Neuronal stem cell (in vitro differentiated cells): ENCODE measurements around the gene BCL2L13.

Experiments
- DNase-seq: peaks from one replicate; pipeline ENCODE4 v3.0.0-alpha.2; 2013; ENCODE audit warnings: low spot score
- H2AFZ ChIP-seq: one replicate; pipeline ENCODE4 v1.6.1; 2013; ENCODE audit warnings: mild to moderate bottlenecking, low read length, inconsistent platforms
- H2AK5ac ChIP-seq: 2 replicates; pipeline ENCODE4 v1.6.1; 2013; ENCODE audit warnings: low read depth, mild to moderate bottlenecking, inconsistent platforms, low read length, moderate library complexity, mixed read lengths
- H2BK120ac ChIP-seq: 2 replicates; pipeline ENCODE4 v1.6.1; 2013; ENCODE audit warnings: low read depth, mild to moderate bottlenecking, inconsistent platforms, low read length, moderate library complexity, mixed read lengths
- H2BK12ac ChIP-seq: one replicate; pipeline ENCODE4 v1.6.1; 2013; ENCODE audit warnings: low read length, inconsistent platforms
- H2BK15ac ChIP-seq: 2 replicates; pipeline ENCODE4 v1.6.1; 2013; ENCODE audit warnings: mild to moderate bottlenecking, low read length, inconsistent platforms, mixed read lengths
- H2BK5ac ChIP-seq: one replicate; pipeline ENCODE4 v1.6.1; 2013; ENCODE audit warnings: inconsistent platforms, mild to moderate bottlenecking, low read length, moderate library complexity
- H3K14ac ChIP-seq: one replicate; pipeline ENCODE4 v1.6.1; 2013; ENCODE audit warnings: low read length, inconsistent platforms
- H3K18ac ChIP-seq: 2 replicates; pipeline ENCODE4 v1.6.1; 2013; ENCODE audit warnings: low read length, inconsistent platforms
- H3K23ac ChIP-seq: 2 replicates; pipeline ENCODE4 v1.6.1; 2013; ENCODE audit warnings: low read depth, mild to moderate bottlenecking, mixed read lengths, low read length, inconsistent platforms; ENCODE audit not compliant: poor library complexity
- H3K27ac ChIP-seq: replicated peaks from 3 replicates; pipeline ENCODE4 v1.5.1; 2013; ENCODE audit warnings: low read length, inconsistent platforms
- H3K27me3 ChIP-seq, 3 experiments: 2 replicates each; pipeline ENCODE4 v1.6.1; 2013; ENCODE audit warnings: low read length in 3 of 3, mild to moderate bottlenecking in 2 of 3, inconsistent platforms in 1 of 3, low read depth in 1 of 3, mixed read lengths in 1 of 3, moderate library complexity in 1 of 3; ENCODE audit not compliant: control insufficient read depth in 3 of 3, insufficient read depth in 3 of 3
- H3K36me3 ChIP-seq, 2 donors: replicated peaks in 1 of 2; 2 replicates each; pipeline ENCODE4 v1.6.1; 2013; ENCODE audit warnings: low read length in 2 of 2; ENCODE audit not compliant: control insufficient read depth in 2 of 2, insufficient read depth in 2 of 2
- H3K4ac ChIP-seq: 2 replicates; pipeline ENCODE4 v1.6.1; 2013; ENCODE audit warnings: inconsistent platforms, mild to moderate bottlenecking, low read length, moderate library complexity
- H3K4me1 ChIP-seq, 2 donors: 1 replicate in 1 of 2; 2 replicates in 1 of 2; pipeline ENCODE4 v1.6.1; 2013; ENCODE audit warnings: low read length in 2 of 2, low read depth in 1 of 2; ENCODE audit not compliant: control insufficient read depth in 2 of 2, insufficient read depth in 1 of 2
- H3K4me2 ChIP-seq: one replicate; pipeline ENCODE4 v1.6.1; 2013; ENCODE audit warnings: mild to moderate bottlenecking, low read length, inconsistent platforms; ENCODE audit not compliant: insufficient read depth, poor library complexity, severe bottlenecking
- H3K4me3 ChIP-seq, 2 donors: 2 replicates each; pipeline ENCODE4 v1.5.1; 2013; ENCODE audit warnings: low read length in 2 of 2, mild to moderate bottlenecking in 2 of 2, inconsistent platforms in 1 of 2, moderate library complexity in 1 of 2
- H3K79me1 ChIP-seq: one replicate; pipeline ENCODE4 v1.6.1; 2013; ENCODE audit warnings: low read depth, mild to moderate bottlenecking, inconsistent platforms, low read length, moderate library complexity
- H3K9ac ChIP-seq: one replicate; pipeline ENCODE4 v1.6.1; 2013; ENCODE audit warnings: mild to moderate bottlenecking, low read depth, low read length, inconsistent platforms; ENCODE audit not compliant: poor library complexity
- H3K9me3 ChIP-seq, 2 donors: replicated peaks in 1 of 2; 2 replicates each; pipeline versions ENCODE3 to v1.6.1; 2013; ENCODE audit warnings: low read length in 2 of 2, mild to moderate bottlenecking in 2 of 2, inconsistent platforms in 1 of 2, low read depth in 1 of 2, mixed read lengths in 1 of 2, moderate library complexity in 1 of 2; ENCODE audit not compliant: control insufficient read depth in 2 of 2, insufficient read depth in 1 of 2
- H4K8ac ChIP-seq: one replicate; pipeline ENCODE4 v1.6.1; 2013; ENCODE audit warnings: low read depth, mild to moderate bottlenecking, inconsistent platforms, low read length, moderate library complexity
- H4K91ac ChIP-seq: one replicate; pipeline ENCODE4 v1.6.1; 2013; ENCODE audit warnings: low read length, low read depth, mild to moderate bottlenecking, inconsistent platforms; ENCODE audit not compliant: poor library complexity
- WGBS, 2 donors: extraction: QIAGEN DNeasy Blood & Tissue Kit; methylation state at CpG; one replicate each; pipeline ENCODE4 v1.1.7; 2013; ENCODE audit warnings: missing lambda C conversion rate in 2 of 2, mixed read lengths in 1 of 2; ENCODE audit not compliant: insufficient read length in 2 of 2, insufficient replicate concordance in 1 of 2; ENCODE audit errors: extremely low coverage in 2 of 2; 5-methylcytosine and 5-hydroxymethylcytosine counted together

BCL2L13 gene

GRCh38 chr22:17684245-17684644, 45.7 kb downstream of the BCL2L13 start:
- Histone ChIP-seq H3K18ac (no peak overlapping the region), H4K91ac (no peak overlapping the region), H3K9me3 (no peaks in the 10 kb centered on the region), H2BK15ac (no peak overlapping the region), H3K4ac (no peak overlapping the region), H3K27ac (no peak overlapping the region), H3K9ac (no peak overlapping the region), H2BK120ac (no peak overlapping the region), H3K14ac (no peak overlapping the region), H2BK5ac (no peak overlapping the region), H3K36me3 (peaks cover 2 to 30% of the 10 kb centered on the region in 2 donors), H2AK5ac (no peak overlapping the region), H3K4me1 (no peaks in the 10 kb centered on the region), H3K23ac (no peak overlapping the region), H3K4me3 (no peak overlapping the region), H3K4me2 (no peak overlapping the region), H2BK12ac (no peak overlapping the region), H3K27me3 (no peaks in the 10 kb centered on the region), H4K8ac (no peak overlapping the region), H2AFZ (no peak overlapping the region), H3K79me1 (no peaks in the 10 kb centered on the region)
- no peak for DNase-seq
- no CpG with 5 or more reads among the region's 3 CpGs for WGBS, 2 donors

GRCh38 chr22:17692841-17693240, 54.3 kb downstream of the BCL2L13 start:
- no peak for DNase-seq
- Histone ChIP-seq H2BK12ac (no peak overlapping the region), H3K14ac (no peak overlapping the region), H3K27ac (no peak overlapping the region), H3K18ac (no peak overlapping the region), H4K8ac (no peak overlapping the region), H3K27me3 (no peaks in the 10 kb centered on the region), H3K4ac (no peak overlapping the region), H3K9me3 (no peaks in the 10 kb centered on the region), H3K4me1 (no peaks in the 10 kb centered on the region), H3K9ac (no peak overlapping the region), H4K91ac (no peak overlapping the region), H2AK5ac (no peak overlapping the region), H2BK15ac (no peak overlapping the region), H3K4me2 (no peak overlapping the region), H2AFZ (no peak overlapping the region), H2BK5ac (no peak overlapping the region), H3K23ac (no peak overlapping the region), H3K36me3 (peaks cover 2 to 39% of the 10 kb centered on the region in 2 donors), H3K4me3 (no peak overlapping the region), H2BK120ac (no peak overlapping the region), H3K79me1 (no peaks in the 10 kb centered on the region)
- no CpG with 5 or more reads among the region's 4 CpGs for WGBS, 2 donors

DNA sequence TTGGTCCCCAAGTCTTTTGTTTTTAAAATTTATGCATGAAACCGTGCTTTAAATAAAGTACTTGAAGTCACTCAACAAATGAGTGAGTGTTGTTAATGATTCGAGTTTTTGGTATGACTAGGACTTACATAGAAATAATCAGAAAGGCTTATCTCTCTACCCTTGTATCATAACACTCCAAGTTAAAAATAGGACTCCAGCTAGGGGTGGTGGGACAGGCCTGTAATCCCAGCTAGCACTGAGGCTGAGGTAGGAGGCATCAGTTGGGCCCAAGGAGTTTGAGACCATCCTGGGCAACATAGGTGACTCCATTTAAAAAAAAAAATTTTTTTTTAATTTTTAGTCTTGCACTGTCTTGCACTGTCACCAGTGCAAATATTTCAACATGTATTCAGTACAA, 55.6 kb downstream of the BCL2L13 start:
- DNase-seq: no peak
- no peak overlapping the region for H3K4me3 ChIP-seq
- no peak overlapping the region for H3K23ac ChIP-seq
- H4K8ac ChIP-seq: no peak overlapping the region
- H2BK120ac ChIP-seq: no peak overlapping the region
- no peak overlapping the region for H2AK5ac ChIP-seq
- H3K4me2 ChIP-seq: no peak overlapping the region
- no peak overlapping the region for H3K14ac ChIP-seq
- H3K9ac ChIP-seq: no peak overlapping the region
- no peak overlapping the region for H2AFZ ChIP-seq
- no peaks in the 10 kb centered on the region for H3K27me3 ChIP-seq
- peaks cover 0 to 35% of the 10 kb centered on the region in 2 donors for H3K36me3 ChIP-seq
- H3K4ac ChIP-seq: no peak overlapping the region
- H3K79me1 ChIP-seq: no peaks in the 10 kb centered on the region
- H3K27ac ChIP-seq: no peak overlapping the region
- H2BK12ac ChIP-seq: no peak overlapping the region
- H2BK5ac ChIP-seq: no peak overlapping the region
- H2BK15ac ChIP-seq: no peak overlapping the region
- H3K18ac ChIP-seq: no peak overlapping the region
- no peaks in the 10 kb centered on the region for H3K4me1 ChIP-seq
- no peaks in the 10 kb centered on the region for H3K9me3 ChIP-seq
- WGBS, 2 donors: no CpG with 5 or more reads among the region's 2 CpGs
- H4K91ac ChIP-seq: no peak overlapping the region

- Histone ChIP-seq H3K27ac (no peak overlapping the region), H3K14ac (no peak overlapping the region), H3K9ac (no peak overlapping the region), H3K4ac (no peak overlapping the region), H3K27me3 (no peaks in the 10 kb centered on the region), H3K36me3 (peaks cover 0 to 33% of the 10 kb centered on the region in 2 donors), H3K79me1 (no peaks in the 10 kb centered on the region), H3K9me3 (no peaks in the 10 kb centered on the region), H2BK120ac (no peak overlapping the region), H4K8ac (no peak overlapping the region), H3K4me1 (no peaks in the 10 kb centered on the region), H2BK12ac (no peak overlapping the region), H2AFZ (no peak overlapping the region), H2AK5ac (no peak overlapping the region), H3K4me3 (no peak overlapping the region), H2BK15ac (no peak overlapping the region), H3K4me2 (no peak overlapping the region), H2BK5ac (no peak overlapping the region), H3K23ac (no peak overlapping the region), H3K18ac (no peak overlapping the region), H4K91ac (no peak overlapping the region)
- DNase-seq: no peak
- no CpG with 5 or more reads among the region's 6 CpGs for WGBS, 2 donors
Measured at GRCh38 chr22:17694752-17695151, 56.2 kb downstream of the BCL2L13 start.
